ENCODE results near the gene USP46. TPM values are rescaled to one million over a fixed set of nuclear protein-coding genes. Genes with fewer than 3 reads are reported as not detected.

Gene USP46, protein sequence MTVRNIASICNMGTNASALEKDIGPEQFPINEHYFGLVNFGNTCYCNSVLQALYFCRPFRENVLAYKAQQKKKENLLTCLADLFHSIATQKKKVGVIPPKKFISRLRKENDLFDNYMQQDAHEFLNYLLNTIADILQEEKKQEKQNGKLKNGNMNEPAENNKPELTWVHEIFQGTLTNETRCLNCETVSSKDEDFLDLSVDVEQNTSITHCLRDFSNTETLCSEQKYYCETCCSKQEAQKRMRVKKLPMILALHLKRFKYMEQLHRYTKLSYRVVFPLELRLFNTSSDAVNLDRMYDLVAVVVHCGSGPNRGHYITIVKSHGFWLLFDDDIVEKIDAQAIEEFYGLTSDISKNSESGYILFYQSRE
- total RNA-seq = 10 to 100 TPM in 2 of 4 donors, 1 to 10 TPM in 2; 7.0 to 10.9 (median 9.1) TPM

- TF ChIP-seq CTCF (IDR thresholded peaks at IDR 0.05; ENCODE audit: low read depth) = no peak
Measured at GRCh38 chr4:52659001-52659721, at the start of gene USP46. Gene USP46 (minus strand): TSS chr4:52659301. CDS start chr4:52659150, 151 bp downstream.

GRCh38 chr4:52704661-52705060 is 45.6 kb upstream of the USP46 start:
- TF ChIP-seq CTCF (IDR thresholded peaks at IDR 0.05; ENCODE audit: low read depth) = no peak

DNA sequence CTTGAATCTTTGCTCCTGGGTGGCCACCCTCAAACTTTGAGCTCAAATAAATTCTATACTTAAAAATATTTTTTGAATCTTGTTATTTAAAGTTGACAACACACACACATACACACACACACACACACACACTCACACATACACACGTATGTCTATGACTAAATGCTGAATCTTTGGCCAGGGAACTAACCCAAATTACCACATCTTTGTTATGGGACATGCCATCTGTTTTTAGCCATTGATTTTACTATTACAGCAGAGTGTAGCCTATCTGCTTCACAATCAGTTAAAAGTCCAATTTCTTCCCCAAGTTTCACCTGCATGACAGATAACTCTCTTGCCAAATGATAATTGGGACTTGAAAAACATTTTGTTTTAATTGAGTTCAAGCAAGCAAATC is 45.0 kb upstream of the USP46 start:
- no peak for TF ChIP-seq CTCF (IDR thresholded peaks at IDR 0.05; ENCODE audit: low read depth)

- no peak for TF ChIP-seq CTCF (IDR thresholded peaks at IDR 0.05; ENCODE audit: low read depth)
Measured at GRCh38 chr4:52701207-52701606, 42.1 kb upstream of the USP46 start.

- TF ChIP-seq CTCF (IDR thresholded peaks at IDR 0.05; ENCODE audit: low read depth) = no peak
Measured at GRCh38 chr4:52694936-52695335, 35.8 kb upstream of the USP46 start.

- TF ChIP-seq CTCF (IDR thresholded peaks at IDR 0.05; ENCODE audit: low read depth) = no peak
Measured at GRCh38 chr4:52693492-52693891, 34.4 kb upstream of the USP46 start.

- no peak for TF ChIP-seq CTCF (IDR thresholded peaks at IDR 0.05; ENCODE audit: low read depth)
Measured at GRCh38 chr4:52689096-52689495, 30.0 kb upstream of the USP46 start.
